Skeletal muscle tissue (tissue), 4 donors: ENCODE results near the gene SIX5. TPM values are rescaled to one million over a fixed set of nuclear protein-coding genes. Genes with fewer than 3 reads are reported as not detected.
A peak's percentile ranks its signal among the peaks of the same experiment; 100 is the strongest.

Source experiments
- H3K27ac ChIP-seq: one replicate; pipeline ENCODE4 v1.7.0; 2013; ENCODE audit warnings: mild to moderate bottlenecking, low read depth, low read length, inconsistent platforms
- H3K27me3 ChIP-seq, 3 donors: one replicate each; pipeline ENCODE4 v1.7.0; 2013; ENCODE audit warnings: low read length in 3 of 3; ENCODE audit not compliant: control insufficient read depth in 3 of 3, insufficient read depth in 3 of 3
- H3K36me3 ChIP-seq, 3 donors: one replicate each; pipeline ENCODE4 v1.7.0; 2013; ENCODE audit warnings: low read length in 3 of 3; ENCODE audit not compliant: control insufficient read depth in 3 of 3, insufficient read depth in 3 of 3
- H3K4me1 ChIP-seq, 3 donors: one replicate each; pipeline ENCODE4 v1.7.0; 2013; ENCODE audit warnings: low read length in 3 of 3, mild to moderate bottlenecking in 3 of 3; ENCODE audit not compliant: control insufficient read depth in 3 of 3, insufficient read depth in 3 of 3
- H3K4me3 ChIP-seq, 3 donors: one replicate each; pipeline ENCODE4 v1.7.0; 2013; ENCODE audit warnings: low read length in 3 of 3
- H3K9ac ChIP-seq, 3 donors: one replicate each; pipeline ENCODE4 v1.7.0; 2013; ENCODE audit warnings: low read length in 3 of 3, mild to moderate bottlenecking in 3 of 3, moderate library complexity in 2 of 3, low read depth in 1 of 3
- H3K9me3 ChIP-seq, 3 donors: one replicate each; pipeline ENCODE4 v1.7.0; 2013; ENCODE audit warnings: low read length in 3 of 3; ENCODE audit not compliant: control insufficient read depth in 3 of 3
- total RNA-seq: library from RNA; depleted of rRNA; stranded (reverse); fragments of >200 nt; gene quantifications from one replicate; pipeline ENCODE4 v1.2.3, GENCODE V29; 2014
- donor health status: Osteomylitis.

Gene SIX5
- total RNA-seq, 1 donor from 2014 or later, result 8.4 TPM

- Histone ChIP-seq H3K4me1 (peaks cover 13 to 19% (median 18%) of the 10 kb centered on the region in 3 donors), H3K9ac (peak overlapping the region; percentile 87 to 97 (median 91)), H3K9me3 (no peaks in the 10 kb centered on the region), H3K36me3 (peaks cover 3 to 5% (median 5%) of the 10 kb centered on the region in 3 donors), H3K27me3 (no peaks in the 10 kb centered on the region), H3K27ac (peak overlapping the region; percentile 84), H3K4me3 (peak overlapping the region; percentile 84 to 90 (median 86))
Observed at GRCh38 chr19:45716359-45717130, 52.5 kb downstream of the SIX5 start.

GRCh38 chr19:45715139-45715538, 53.9 kb downstream of the SIX5 start:
- Histone ChIP-seq H3K4me1 (peaks cover 13 to 19% (median 18%) of the 10 kb centered on the region in 3 donors), H3K36me3 (peaks cover 3 to 7% (median 5%) of the 10 kb centered on the region in 3 donors), H3K9ac (no peak overlapping the region), H3K27ac (no peak overlapping the region), H3K4me3 (no peak overlapping the region), H3K9me3 (no peaks in the 10 kb centered on the region), H3K27me3 (no peaks in the 10 kb centered on the region)

Other genes with a start within 250 kb of the SIX5 start
- gene OPA3, start 184.4 kb downstream of the SIX5 start, total RNA-seq, result 3.7 TPM
- gene GPR4, start 167.0 kb downstream of the SIX5 start, total RNA-seq, result 0.52 TPM
- gene EML2, start 129.9 kb downstream of the SIX5 start, total RNA-seq, result 4.7 TPM
- 0.52 TPM for gene GIPR, start 101.0 kb downstream of the SIX5 start, total RNA-seq
- 210 TPM for gene SNRPD2, start 77.3 kb downstream of the SIX5 start, total RNA-seq
- gene QPCTL, start 76.6 kb downstream of the SIX5 start, total RNA-seq, result 2.6 TPM
- gene FBXO46, start 38.4 kb downstream of the SIX5 start, total RNA-seq, result 5.7 TPM
- gene MEIOSIN, start 35.8 kb downstream of the SIX5 start, total RNA-seq, result not detected
- gene DMPK, start 13.2 kb upstream of the SIX5 start, total RNA-seq, result 160 TPM
- 20.4 TPM for gene DMWD, start 23.6 kb upstream of the SIX5 start, total RNA-seq
- not detected for gene RSPH6A, start 46.1 kb upstream of the SIX5 start, total RNA-seq
- 23.5 TPM for gene SYMPK, start 93.9 kb upstream of the SIX5 start, total RNA-seq
- not detected for gene FOXA3, start 95.1 kb upstream of the SIX5 start, total RNA-seq
- gene IRF2BP1, start 116.9 kb upstream of the SIX5 start, total RNA-seq, result 24.5 TPM
- 0.52 TPM for gene MYPOP, start 133.4 kb upstream of the SIX5 start, total RNA-seq
- gene NANOS2, start 145.5 kb upstream of the SIX5 start, total RNA-seq, result not detected
- gene NOVA2, start 204.6 kb upstream of the SIX5 start, total RNA-seq, result 0.52 TPM
- gene CCDC61, start 226.2 kb upstream of the SIX5 start, total RNA-seq, result 4.2 TPM